Measurements from ENCODE around the gene AMDHD2.

The AMDHD2 gene

GRCh38 chr16:2483939-2484897 is 36.0 kb upstream of the AMDHD2 start:
- no peak for DNase-seq (ENCODE audit: low read depth)

DNA sequence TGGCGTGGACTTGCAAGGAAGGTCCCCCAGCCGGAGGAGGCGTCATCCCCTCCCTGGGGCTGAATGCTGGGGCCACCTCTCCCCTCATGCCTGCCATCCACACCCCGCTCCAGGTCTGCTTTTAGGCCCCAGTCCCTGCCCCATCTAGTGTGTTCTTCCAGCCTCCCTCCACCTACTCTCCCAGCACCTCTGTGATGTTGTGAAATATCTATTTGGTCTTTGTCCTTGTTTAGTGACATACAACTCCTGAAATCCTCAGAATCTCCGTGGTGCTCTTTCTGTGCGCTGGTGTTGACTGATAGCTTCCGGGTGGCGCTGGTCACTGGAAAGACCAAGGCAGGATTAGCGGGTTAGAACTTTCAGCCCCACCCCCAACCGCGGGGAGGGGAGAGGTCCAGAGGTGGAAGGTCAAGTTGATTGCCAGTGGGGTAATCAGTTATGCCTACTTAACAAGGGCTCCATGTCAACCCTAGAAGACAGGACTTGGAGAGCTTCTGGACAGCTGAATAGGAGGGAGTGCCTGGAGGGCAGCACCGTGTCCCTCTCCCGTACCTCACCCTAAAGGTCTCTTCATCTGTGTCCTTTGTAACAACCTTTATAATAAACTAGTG is 35.2 kb upstream of the AMDHD2 start:
- DNase-seq (ENCODE audit: low read depth) = no peak

DNA sequence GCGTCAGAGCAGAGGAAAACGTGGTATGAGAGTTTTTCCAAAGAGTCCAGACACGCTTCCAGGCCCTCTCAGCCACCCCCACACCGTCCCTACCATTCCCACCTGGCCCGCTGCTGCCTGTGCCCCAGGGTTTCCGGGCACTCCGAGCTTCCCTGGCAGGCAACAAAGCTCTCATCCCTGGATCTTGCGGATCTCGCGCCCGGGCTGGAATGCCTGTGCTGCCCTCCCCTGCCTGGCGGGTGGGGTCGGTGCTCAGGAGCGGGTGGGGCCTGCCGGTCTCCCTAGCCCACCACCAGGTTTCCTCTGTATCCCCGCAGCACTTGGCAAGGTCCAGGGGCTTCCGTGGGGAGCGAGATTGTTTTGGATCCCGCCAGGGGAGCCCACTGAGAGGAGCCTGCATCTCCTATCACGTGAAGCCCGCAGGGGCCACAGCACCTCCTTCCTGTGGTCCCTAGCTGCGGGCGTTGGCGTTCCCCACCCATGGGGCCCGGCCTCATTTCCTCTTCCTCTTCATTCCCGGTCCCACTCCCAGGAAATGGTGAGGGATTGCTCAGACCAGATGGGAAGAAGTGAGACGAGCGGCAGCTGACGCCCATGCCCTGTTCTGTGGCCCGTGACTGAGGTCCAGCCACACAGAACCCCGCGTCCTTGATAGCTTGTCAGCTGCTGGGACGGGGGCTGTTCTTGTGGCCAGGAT is 34.2 kb upstream of the AMDHD2 start:
- DNase-seq (ENCODE audit: low read depth) = no peak

GRCh38 chr16:2486645-2487516 is 33.3 kb upstream of the AMDHD2 start:
- DNase-seq (ENCODE audit: low read depth) = peak; percentile 59

GRCh38 chr16:2487517-2487842 is 32.7 kb upstream of the AMDHD2 start:
- DNase-seq (ENCODE audit: low read depth) = no peak

- no peak for DNase-seq (ENCODE audit: low read depth)
Measured at GRCh38 chr16:2487903-2488531, 32.2 kb upstream of the AMDHD2 start.

DNA sequence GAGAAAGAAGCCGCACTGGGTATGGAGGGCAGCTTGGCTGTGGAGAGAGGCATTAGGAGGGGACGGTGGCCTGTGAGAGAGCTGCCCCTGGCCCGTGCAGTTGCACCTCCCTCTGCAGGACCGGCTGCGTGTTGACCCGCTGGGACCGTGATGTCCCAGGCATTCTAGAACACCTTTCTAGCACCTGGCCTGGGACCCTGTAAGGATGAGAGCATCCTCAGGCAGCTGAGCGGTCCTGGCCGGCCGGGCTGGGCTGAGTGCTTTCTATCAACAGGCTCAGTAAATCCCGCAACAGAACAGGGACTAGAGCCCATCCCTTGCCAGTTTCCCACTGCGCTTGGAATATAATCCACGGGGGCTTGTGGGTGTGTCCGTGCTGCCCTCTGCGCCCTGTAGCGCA is 30.6 kb upstream of the AMDHD2 start:
- no peak for DNase-seq (ENCODE audit: low read depth)

DNA sequence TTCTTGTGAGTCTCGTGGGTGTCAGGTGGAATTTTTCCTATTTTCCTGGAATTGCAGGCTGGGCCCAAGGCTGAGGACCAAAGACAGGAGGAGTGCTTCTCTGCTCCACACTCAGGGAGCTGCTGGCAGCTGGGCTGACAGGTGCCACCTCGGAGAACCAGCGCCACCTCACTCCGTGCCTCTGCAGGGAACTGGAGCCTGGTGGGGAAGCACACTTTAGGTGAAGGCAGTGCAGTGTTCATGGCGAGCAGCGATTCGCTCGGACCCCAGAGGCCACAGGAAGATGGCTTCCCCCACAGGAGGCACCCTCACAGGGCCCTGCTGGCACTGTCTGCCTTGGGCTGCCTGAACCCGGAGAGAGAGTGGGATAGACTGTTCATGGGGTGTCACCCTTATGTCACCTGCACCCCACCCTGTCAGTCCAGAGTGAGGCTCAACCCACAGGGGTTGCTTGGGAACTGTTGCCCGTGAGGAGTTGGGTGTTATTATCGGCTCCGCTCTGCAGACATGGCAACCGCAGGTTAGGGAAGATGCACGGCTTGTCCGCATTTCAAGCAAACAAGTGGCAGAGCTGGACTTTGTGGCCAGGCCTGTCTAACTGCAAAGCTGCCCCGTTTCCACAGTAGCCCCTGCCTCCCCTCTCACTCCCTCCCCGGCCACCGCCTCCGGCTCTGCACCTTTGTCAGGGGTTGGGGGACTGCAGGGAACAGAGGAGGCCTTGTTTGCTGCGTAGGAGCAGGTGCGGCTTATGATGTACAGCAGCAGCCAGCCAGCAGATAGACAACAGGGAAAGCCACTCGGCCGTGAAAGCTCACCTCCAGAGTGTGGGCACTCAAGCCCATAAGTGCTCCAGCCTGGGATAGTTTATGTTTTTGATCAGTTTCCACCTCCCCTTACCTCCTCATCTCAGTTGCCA is 29.7 kb upstream of the AMDHD2 start:
- DNase-seq (ENCODE audit: low read depth) = no peak

GRCh38 chr16:2492292-2492691 is 27.9 kb upstream of the AMDHD2 start:
- no peak for DNase-seq (ENCODE audit: low read depth)

DNA sequence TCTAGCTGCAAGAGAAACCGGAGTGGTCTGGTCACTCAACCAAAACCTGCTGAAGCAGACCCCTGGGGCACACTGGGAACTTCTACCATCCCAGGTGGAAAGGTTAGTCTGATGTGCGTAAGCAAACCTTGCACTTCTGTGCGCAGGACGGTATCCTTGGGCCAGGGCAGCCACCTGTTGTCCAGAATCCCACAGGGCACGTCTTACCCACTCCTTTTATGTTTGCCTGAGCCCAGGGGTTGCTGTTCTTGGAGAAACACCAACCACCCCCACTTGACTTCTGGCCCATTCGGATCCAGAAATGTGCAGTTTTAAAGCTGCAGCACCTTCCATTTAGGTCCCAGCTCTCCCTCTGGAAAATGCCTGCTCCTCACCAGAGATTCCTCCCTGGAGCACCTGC is 26.6 kb upstream of the AMDHD2 start:
- no peak for DNase-seq (ENCODE audit: low read depth)

- DNase-seq (ENCODE audit: low read depth) = no peak
Measured at GRCh38 chr16:2494616-2495015, 25.6 kb upstream of the AMDHD2 start.

GRCh38 chr16:2495041-2495440 is 25.1 kb upstream of the AMDHD2 start:
- no peak for DNase-seq (ENCODE audit: low read depth)

DNA sequence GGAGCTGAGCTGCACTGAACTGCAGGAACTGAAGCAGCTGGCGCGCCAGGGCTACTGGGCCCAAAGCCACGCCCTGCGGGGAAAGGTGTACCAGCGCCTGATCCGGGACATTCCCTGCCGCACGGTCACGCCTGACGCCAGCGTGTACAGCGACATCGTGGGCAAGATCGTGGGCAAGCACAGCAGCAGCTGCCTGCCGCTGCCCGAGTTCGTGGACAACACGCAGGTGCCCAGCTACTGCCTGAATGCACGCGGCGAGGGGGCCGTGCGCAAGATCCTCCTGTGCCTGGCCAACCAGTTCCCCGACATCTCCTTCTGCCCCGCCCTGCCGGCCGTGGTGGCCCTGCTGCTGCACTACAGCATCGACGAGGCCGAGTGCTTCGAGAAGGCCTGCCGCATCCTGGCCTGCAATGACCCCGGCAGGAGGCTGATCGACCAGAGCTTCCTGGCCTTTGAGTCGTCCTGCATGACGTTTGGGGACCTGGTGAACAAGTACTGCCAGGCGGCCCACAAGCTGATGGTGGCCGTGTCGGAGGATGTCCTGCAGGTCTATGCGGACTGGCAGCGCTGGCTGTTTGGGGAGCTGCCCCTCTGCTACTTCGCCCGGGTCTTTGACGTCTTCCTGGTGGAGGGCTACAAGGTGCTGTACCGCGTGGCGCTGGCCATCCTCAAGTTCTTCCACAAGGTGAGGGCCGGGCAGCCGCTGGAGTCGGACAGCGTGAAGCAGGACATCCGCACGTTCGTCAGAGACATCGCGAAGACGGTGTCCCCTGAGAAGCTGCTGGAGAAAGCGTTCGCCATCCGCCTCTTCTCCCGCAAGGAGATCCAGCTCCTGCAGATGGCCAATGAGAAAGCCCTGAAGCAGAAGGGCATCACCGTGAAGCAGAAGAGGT is 23.7 kb upstream of the AMDHD2 start:
- no peak for DNase-seq (ENCODE audit: low read depth)

DNA sequence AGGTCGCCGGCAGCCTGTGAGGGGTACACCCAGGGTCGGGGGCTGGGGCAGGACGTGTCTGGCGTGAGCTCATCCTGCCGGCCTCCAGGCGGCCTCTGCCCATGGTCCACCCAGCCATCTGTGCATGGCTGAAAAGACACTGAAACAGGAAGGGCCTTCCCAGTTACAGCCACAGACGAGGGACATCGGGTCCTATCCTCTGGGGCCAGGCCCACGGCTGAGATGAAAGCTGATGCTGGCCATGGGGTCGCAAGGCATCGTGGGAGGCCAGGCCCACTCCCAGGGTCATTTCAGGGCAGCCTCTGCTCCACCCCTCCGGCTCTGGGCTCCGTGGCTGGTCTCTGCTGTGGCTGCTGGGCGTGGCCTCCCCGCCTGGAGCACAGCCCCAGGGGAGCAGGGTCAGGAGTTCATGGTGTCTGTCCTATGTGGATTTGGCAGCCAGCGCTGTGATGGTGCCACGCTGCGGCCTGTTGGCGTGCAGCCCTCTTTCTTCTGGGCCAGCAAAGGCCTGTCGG is 23.0 kb upstream of the AMDHD2 start:
- no peak for DNase-seq (ENCODE audit: low read depth)

DNA sequence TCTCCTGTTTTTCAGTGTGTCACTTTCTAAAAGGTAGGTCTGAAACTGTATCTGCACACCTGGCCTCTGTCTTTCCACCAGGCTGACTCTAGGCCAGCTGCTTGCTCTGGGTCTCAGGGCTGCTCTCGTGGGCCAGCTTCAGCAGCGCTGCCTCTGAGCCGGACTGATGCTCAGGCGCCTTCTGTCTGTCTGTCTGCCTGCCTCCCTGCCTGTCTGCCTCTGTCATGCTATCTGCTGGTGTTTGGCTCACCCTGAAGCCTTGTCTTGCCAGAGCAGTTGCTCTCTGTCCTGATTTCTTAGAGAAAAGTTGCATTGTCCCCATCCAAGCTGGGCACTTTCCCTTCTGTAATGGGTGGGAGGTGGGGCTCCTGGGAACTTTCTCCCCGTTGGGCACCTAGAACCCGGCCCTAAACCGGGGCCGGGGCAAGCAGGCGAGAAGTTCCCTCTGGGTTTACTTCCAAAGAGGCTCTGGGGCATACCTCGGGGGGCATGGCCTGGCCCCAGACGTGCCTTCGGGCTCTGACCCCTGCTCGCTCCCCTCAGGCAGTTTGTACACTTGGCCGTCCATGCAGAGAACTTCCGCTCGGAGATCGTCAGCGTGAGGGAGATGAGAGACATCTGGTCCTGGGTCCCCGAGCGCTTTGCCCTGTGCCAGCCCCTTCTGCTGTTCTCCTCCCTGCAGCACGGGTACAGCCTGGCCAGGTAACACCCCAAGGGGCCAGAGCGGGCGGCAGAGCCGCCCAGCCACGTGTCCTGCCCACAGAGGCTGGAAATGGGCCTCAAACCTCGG is 22.3 kb upstream of the AMDHD2 start:
- DNase-seq (ENCODE audit: low read depth) = no peak

GRCh38 chr16:2498531-2499253 is 21.5 kb upstream of the AMDHD2 start:
- DNase-seq (ENCODE audit: low read depth) = no peak

DNA sequence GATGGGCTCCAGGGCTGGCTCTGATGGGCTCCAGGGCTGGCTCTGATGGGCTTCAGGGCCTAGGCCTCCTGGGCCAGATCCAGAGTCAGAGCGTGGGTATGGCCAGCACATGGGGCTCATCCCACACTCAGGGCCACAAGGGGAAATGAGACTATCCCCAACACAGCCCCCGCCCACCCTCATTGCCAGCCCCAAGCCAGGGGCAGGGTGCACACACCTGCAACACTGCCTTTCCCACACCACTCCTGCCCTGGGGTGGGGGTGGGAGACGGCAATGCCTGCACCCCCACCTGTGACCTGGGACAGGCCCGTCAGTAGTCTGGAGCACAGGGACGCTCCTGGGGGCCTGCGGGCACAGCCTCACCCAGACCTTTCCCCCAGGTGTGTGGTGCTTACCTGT is 20.7 kb upstream of the AMDHD2 start:
- DNase-seq (ENCODE audit: low read depth) = no peak

All from activated T-cell treated with anti-CD3 and anti-CD28 coated beads for 48 hours (primary cell).